ENCODE measurements around the gene ZBED5. TPM values are rescaled to one million over a fixed set of nuclear protein-coding genes. Genes with fewer than 3 reads are reported as not detected.

ZBED5 gene
- total and polyA plus RNA-seq, 11 donors, result 22.5 to 49.1 (median 37.8) TPM

DNA sequence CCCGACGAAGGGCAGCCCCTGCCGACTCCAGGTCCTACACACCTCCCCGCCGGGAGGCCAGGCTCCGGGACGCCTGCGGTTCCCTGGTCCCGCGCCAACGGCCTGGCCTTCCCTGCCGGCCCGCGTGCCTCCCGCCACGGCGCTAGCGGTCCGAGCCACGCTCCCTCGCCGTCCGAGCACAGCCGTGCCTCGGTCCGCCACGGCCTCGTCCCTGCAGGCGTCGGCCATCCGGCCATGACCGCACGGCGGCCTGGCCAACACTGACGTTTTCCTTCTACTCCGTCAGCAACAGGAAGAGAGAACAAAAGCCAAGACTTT is 49.7 kb downstream of the ZBED5 start:
- H3K36me3 ChIP-seq, result peaks cover 3 to 43% (median 40%) of the 10 kb centered on the region in 9 donors
- ATAC-seq, result no peak

DNA sequence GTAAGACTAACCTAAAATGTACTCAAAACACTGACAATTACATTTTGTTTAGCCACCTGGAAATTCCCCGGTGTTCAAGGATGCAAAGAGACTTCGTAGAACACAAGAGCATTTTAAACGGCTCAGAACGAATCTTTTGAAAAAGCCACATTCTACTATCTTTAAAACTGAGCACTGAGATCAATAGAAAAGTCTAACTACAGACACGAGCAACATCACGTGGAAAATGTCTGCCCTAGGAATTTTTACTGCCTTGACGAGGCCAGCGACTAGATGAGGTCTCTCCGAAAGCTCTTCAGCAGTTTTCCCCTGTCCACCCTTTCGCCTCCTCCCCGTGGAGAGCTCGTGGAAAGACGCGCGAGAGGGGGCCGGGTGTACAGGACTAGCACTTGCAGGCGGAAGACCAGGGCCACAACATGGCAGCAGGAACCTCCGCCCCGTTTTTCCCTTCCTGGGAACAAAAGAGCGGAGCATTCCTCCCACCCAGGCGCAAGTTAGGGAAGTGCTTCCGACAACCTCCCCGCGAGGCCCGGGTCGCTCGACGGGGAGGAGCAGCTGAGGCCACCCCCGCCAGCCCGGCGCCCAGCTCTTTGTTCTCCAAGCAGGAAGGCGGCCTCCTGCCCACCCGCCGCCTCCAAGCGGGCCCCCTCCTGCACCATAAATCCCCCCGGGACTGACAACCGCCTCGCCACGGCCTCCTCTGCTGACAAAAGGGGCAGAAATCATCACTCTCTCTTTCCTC is 50.2 kb downstream of the ZBED5 start:
- intact Hi-C loops (cut with DNase I), result loop anchor here (1.0 to 10.0 kb wide), 12 partner anchors 35 to 1037 kb away; partner anchors contain the start of genes ZBED5 (in 6 of the 10), CTR9 (in 1 of the 10) and USP47 (in 1 of the 10)

More for the DNA sequence above, 49.7 kb downstream of the ZBED5 start:
- no peaks in the 10 kb centered on the region for H3K27me3 ChIP-seq
- H3K9me3 ChIP-seq, result no peaks in the 10 kb centered on the region
- peak overlapping the region; percentile 94 to 100 (median 98) for H3K27ac ChIP-seq
- peak overlapping the region; percentile 61 to 99 (median 93) for H3K4me3 ChIP-seq
- TF ChIP-seq, protein P1, sequence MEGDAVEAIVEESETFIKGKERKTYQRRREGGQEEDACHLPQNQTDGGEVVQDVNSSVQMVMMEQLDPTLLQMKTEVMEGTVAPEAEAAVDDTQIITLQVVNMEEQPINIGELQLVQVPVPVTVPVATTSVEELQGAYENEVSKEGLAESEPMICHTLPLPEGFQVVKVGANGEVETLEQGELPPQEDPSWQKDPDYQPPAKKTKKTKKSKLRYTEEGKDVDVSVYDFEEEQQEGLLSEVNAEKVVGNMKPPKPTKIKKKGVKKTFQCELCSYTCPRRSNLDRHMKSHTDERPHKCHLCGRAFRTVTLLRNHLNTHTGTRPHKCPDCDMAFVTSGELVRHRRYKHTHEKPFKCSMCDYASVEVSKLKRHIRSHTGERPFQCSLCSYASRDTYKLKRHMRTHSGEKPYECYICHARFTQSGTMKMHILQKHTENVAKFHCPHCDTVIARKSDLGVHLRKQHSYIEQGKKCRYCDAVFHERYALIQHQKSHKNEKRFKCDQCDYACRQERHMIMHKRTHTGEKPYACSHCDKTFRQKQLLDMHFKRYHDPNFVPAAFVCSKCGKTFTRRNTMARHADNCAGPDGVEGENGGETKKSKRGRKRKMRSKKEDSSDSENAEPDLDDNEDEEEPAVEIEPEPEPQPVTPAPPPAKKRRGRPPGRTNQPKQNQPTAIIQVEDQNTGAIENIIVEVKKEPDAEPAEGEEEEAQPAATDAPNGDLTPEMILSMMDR (IDR thresholded peaks at IDR 0.05), result no peak
- TF ChIP-seq POLR2A (IDR thresholded peaks at IDR 0.05), result no peak
- H3K4me1 ChIP-seq, result peaks cover 15 to 52% (median 43%) of the 10 kb centered on the region in 12 donors
- intact Hi-C loops (cut with DNase I), result loop anchor here (1.0 to 10.0 kb wide), 12 partner anchors 36 to 1037 kb away; partner anchors contain the start of genes ZBED5 (in 6 of the 10), CTR9 (in 1 of the 10) and USP47 (in 1 of the 10)
- DNase-seq, result no peak
- WGBS, 4 donors, result 0 to 1% (median 0%) methylated on average over 12 to 36 of the region's 36 CpGs

DNA sequence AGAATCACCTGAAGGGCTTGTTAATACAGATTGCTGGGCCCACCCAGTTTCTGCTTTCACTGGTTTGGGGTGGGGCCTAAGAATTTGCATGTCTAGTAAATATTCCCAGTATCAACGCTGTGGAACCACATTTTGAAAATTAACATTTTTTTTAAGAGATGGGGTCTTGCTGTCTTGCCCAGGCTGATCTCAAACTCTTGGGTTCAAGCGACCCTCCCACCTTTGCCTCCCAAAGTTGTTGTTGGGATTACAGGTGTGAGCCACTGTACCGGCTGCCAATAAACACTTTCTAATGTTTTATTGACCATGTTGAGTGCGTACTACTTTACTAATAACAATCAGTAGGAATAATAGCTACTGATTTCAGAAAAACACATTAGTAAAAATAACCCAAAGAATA is 51.6 kb downstream of the ZBED5 start:
- ATAC-seq (no peak), DNase-seq (no peak)
- Histone ChIP-seq H3K27me3 (no peaks in the 10 kb centered on the region), H3K4me3 (peak overlapping the region in 6 of 12 donors; percentile 7 to 99 (median 84)), H3K36me3 (peaks cover 3 to 63% (median 60%) of the 10 kb centered on the region in 9 donors), H3K4me1 (peaks cover 15 to 71% (median 53%) of the 10 kb centered on the region in 12 donors), H3K9me3 (no peaks in the 10 kb centered on the region), H3K27ac (peak overlapping the region in 7 of 12 donors; percentile 9 to 100 (median 98))
- intact Hi-C loops (cut with DNase I), result loop anchor here in 9 of 10 donors (5.0 to 10.0 kb wide), 8 partner anchors 34 to 1039 kb away; partner anchors contain the start of genes CTR9 (in 1 of the 9) and USP47 (in 1 of the 9)
- no peak for TF ChIP-seq POLR2A (IDR thresholded peaks at IDR 0.05)
- TF ChIP-seq, protein P1 (IDR thresholded peaks at IDR 0.05), result no peak
- 75 to 83% (median 77%) methylated on average over 4 of the region's 4 CpGs for WGBS, 4 donors

More for the DNA sequence above, 50.2 kb downstream of the ZBED5 start:
- peak in 3 of 4 donors; percentile 39 to 45 (median 43) for ATAC-seq
- peak; percentile 79 to 87 (median 86) for DNase-seq
- no peaks in the 10 kb centered on the region for H3K9me3 ChIP-seq
- peaks cover 3 to 49% (median 46%) of the 10 kb centered on the region in 9 donors for H3K36me3 ChIP-seq
- H3K4me1 ChIP-seq, result peaks cover 15 to 56% (median 43%) of the 10 kb centered on the region in 12 donors
- TF ChIP-seq POLR2A (IDR thresholded peaks at IDR 0.05), result peak in 1 of 2 donors; percentile 19
- TF ChIP-seq, protein P1 (IDR thresholded peaks at IDR 0.05), result no peak
- peak overlapping the region; percentile 94 to 100 (median 98) for H3K27ac ChIP-seq
- WGBS, 4 donors, result 0 to 2% (median 1%) methylated on average over 20 to 39 of the region's 39 CpGs
- no peaks in the 10 kb centered on the region for H3K27me3 ChIP-seq
- H3K4me3 ChIP-seq, result peak overlapping the region; percentile 61 to 99 (median 93)

DNA sequence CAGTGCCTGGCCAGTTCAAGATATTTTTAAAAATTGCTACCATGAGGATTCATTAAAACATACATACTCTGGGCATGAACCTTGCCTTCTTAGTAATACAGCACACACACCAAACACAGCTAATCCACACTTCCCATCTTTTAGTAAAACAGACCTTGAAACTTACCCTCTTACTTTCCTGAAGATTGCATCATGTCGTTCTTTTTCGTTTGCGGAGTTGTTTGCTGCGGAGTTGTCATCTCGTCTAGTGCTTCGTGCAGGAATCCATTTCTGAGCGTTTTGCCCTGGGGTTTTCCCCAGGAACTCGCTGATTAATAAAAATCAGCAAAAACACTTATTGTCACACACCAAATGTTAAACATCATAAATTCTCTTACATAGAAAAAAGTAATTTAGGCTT is 52.1 kb downstream of the ZBED5 start:
- TF ChIP-seq, protein P1 (IDR thresholded peaks at IDR 0.05), result no peak
- no peak for TF ChIP-seq POLR2A (IDR thresholded peaks at IDR 0.05)
- H3K27ac ChIP-seq, result peak overlapping the region in 4 of 12 donors; percentile 13 to 100 (median 100)
- no peaks in the 10 kb centered on the region for H3K27me3 ChIP-seq
- no peak for ATAC-seq
- H3K4me3 ChIP-seq, result peak overlapping the region in 3 of 12 donors; percentile 7 to 95 (median 9)
- peaks cover 3 to 68% (median 65%) of the 10 kb centered on the region in 9 donors for H3K36me3 ChIP-seq
- peaks cover 15 to 73% (median 55%) of the 10 kb centered on the region in 12 donors for H3K4me1 ChIP-seq
- 58 to 70% (median 63%) methylated on average over 8 of the region's 8 CpGs for WGBS, 4 donors
- no peaks in the 10 kb centered on the region for H3K9me3 ChIP-seq
- intact Hi-C loops (cut with DNase I), result loop anchor here in 9 of 10 donors (1.0 to 10.0 kb wide), 9 partner anchors 10 to 1039 kb away; partner anchors contain the start of genes CTR9 (in 1 of the 9) and USP47 (in 1 of the 9)
- no peak for DNase-seq

All from heart left ventricle (tissue), 16 donors.